Vagina (tissue), 2 donors: ENCODE data around the gene NOTCH3. TPM values are rescaled to one million over a fixed set of nuclear protein-coding genes. Genes with fewer than 3 reads are reported as not detected.
A peak's percentile ranks its signal among the peaks of the same experiment; 100 is the strongest.

Experiments
- DNase-seq, 2 donors: peaks; one replicate each; pipeline ENCODE4 v3.0.0-alpha.2; 2017; ENCODE audit errors: extremely low spot score in 2 of 2
- H3K27ac ChIP-seq: fragments of 200-600 bp; sonication (generic); one replicate; pipeline ENCODE4 v1.5.1; 2019
- H3K27me3 ChIP-seq: fragments of 200-600 bp; sonication (generic); one replicate; pipeline ENCODE4 v1.5.1; 2019
- H3K36me3 ChIP-seq, 2 donors: fragments of 200-600 bp; sonication (generic); one replicate each; pipeline ENCODE4 v1.5.1; 2017 to 2019
- H3K4me1 ChIP-seq: fragments of 200-600 bp; sonication (generic); one replicate; pipeline ENCODE4 v1.5.1; 2019
- H3K4me3 ChIP-seq, 2 donors: fragments of 200-600 bp; sonication (generic); 1 replicate in 1 of 2; 2 replicates in 1 of 2; pipeline ENCODE4 v1.5.1; 2016 to 2019
- H3K9me3 ChIP-seq: fragments of 200-600 bp; sonication (generic); one replicate; pipeline ENCODE4 v1.5.1; 2019
- CTCF ChIP-seq, 3 experiments: fragments of 450-650 bp in 2 of 3; fragments of 200-600 bp in 1 of 3; sonication (generic) in 1 of 3; IDR thresholded peaks; one replicate each; pipeline ENCODE4 v1.5.1; 2017 to 2019; ENCODE audit warnings: antibody characterized with exemption in 3 of 3, mild to moderate bottlenecking in 2 of 3, moderate library complexity in 2 of 3
- POLR2A ChIP-seq, 2 donors: fragments of 450-650 bp; IDR thresholded peaks; one replicate each; pipeline ENCODE4 v1.6.1; 2017; ENCODE audit warnings: antibody characterized with exemption in 2 of 2, mild to moderate bottlenecking in 2 of 2, moderate library complexity in 2 of 2
- POLR2AphosphoS5 ChIP-seq, 2 donors: sonication (generic); formaldehyde crosslinking; IDR thresholded peaks; one replicate each; pipeline ENCODE4 v1.9.0; 2017; ENCODE audit warnings: antibody characterized with exemption in 2 of 2, mild to moderate bottlenecking in 2 of 2, low read depth in 1 of 2; ENCODE audit not compliant: insufficient read depth in 1 of 2
- intact Hi-C: fragments of 100-400 bp; cut with DNase I; formaldehyde crosslinking; loops from one replicate; pipeline ENCODE4 v1.15.1; 2023
- total RNA-seq: library from RNA; depleted of rRNA; stranded (reverse); fragments of >200 nt; gene quantifications from one replicate; pipeline ENCODE4 v1.2.3, GENCODE V29; 2016

The NOTCH3 gene
- total RNA-seq, 1 donor from 2014 or later, result 76.6 TPM

- H3K27ac ChIP-seq, result no peak overlapping the region
- no peaks in the 10 kb centered on the region for H3K36me3 ChIP-seq
- H3K4me3 ChIP-seq, result no peak overlapping the region
- no peaks in the 10 kb centered on the region for H3K9me3 ChIP-seq
- no peaks in the 10 kb centered on the region for H3K27me3 ChIP-seq
- TF ChIP-seq POLR2A (IDR thresholded peaks at IDR 0.05) (no peak), POLR2AphosphoS5 (IDR thresholded peaks at IDR 0.05; ENCODE audit: insufficient read depth in 1 of 2, low read depth in 1 of 2) (no peak), CTCF (IDR thresholded peaks at IDR 0.05) (peak in 2 of 3 experiments; percentile 21 to 38)
- no peak for DNase-seq
- no peaks in the 10 kb centered on the region for H3K4me1 ChIP-seq
- intact Hi-C loops, result loop anchor here (5.0 kb wide), 1 partner anchor 62 kb away; no protein-coding TSS in a partner anchor
Observed at GRCh38 chr19:15154002-15154612, 46.7 kb downstream of the NOTCH3 start.

DNA sequence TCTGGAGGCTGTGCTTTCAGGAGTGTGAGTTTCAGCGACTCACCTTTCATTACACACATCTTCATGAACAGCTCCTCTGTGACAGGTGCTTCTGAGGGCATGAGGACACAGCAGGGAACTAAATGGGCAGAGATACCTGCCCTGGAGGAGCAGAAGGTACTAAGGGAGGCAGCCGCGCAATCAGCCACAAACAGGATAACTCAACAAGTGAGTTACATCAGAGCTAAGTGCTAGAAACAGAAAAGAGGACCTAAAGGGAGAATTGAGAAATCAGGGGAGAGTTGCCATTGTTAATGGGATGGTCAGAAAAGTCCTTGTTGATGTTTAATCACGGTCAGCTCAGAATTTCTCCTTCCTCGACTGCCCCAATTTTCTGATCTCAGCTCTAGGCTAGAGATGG lies 51.1 kb downstream of the NOTCH3 start:
- Histone ChIP-seq H3K27me3 (no peaks in the 10 kb centered on the region), H3K4me1 (no peaks in the 10 kb centered on the region), H3K36me3 (no peaks in the 10 kb centered on the region), H3K4me3 (no peak overlapping the region), H3K9me3 (no peaks in the 10 kb centered on the region), H3K27ac (no peak overlapping the region)
- DNase-seq, result no peak
- intact Hi-C loops, result loop anchor here (5.0 kb wide), 1 partner anchor 57 kb away; no protein-coding TSS in a partner anchor
- TF ChIP-seq POLR2AphosphoS5 (IDR thresholded peaks at IDR 0.05; ENCODE audit: insufficient read depth in 1 of 2, low read depth in 1 of 2) (no peak), CTCF (IDR thresholded peaks at IDR 0.05) (no peak), POLR2A (IDR thresholded peaks at IDR 0.05) (no peak)

DNA sequence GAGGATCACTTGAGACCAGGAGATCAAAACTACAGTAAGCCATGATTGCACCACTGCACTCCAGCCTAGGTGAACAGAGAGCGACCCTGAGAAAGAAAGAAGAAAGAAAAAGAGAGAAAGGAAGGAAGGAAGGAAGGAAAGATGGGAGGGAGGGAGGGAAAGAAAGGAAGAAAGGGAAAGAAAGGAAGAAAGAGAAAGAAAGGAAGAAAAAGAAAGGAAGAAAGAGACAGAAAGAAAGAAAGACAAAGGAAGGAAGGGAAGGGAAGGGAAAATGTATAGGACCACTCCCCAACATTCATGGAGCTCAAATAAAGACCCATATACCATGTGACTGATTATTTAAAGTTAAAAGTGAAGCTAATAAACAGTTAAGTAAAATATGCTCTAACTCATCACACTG lies 53.7 kb downstream of the NOTCH3 start:
- H3K4me3 ChIP-seq, result no peak overlapping the region
- H3K9me3 ChIP-seq, result no peaks in the 10 kb centered on the region
- no peak overlapping the region for H3K27ac ChIP-seq
- no peak for TF ChIP-seq POLR2AphosphoS5 (IDR thresholded peaks at IDR 0.05; ENCODE audit: insufficient read depth in 1 of 2, low read depth in 1 of 2)
- no peak for TF ChIP-seq CTCF (IDR thresholded peaks at IDR 0.05)
- no peak for TF ChIP-seq POLR2A (IDR thresholded peaks at IDR 0.05)
- H3K27me3 ChIP-seq, result no peaks in the 10 kb centered on the region
- DNase-seq, result no peak
- no peaks in the 10 kb centered on the region for H3K36me3 ChIP-seq
- H3K4me1 ChIP-seq, result no peaks in the 10 kb centered on the region
- intact Hi-C loops, result no loop called here

GRCh38 chr19:15144046-15144646 lies 56.6 kb downstream of the NOTCH3 start:
- Histone ChIP-seq H3K27me3 (no peaks in the 10 kb centered on the region), H3K4me3 (no peak overlapping the region), H3K27ac (no peak overlapping the region), H3K36me3 (no peaks in the 10 kb centered on the region), H3K4me1 (no peaks in the 10 kb centered on the region), H3K9me3 (no peaks in the 10 kb centered on the region)
- intact Hi-C loops, result no loop called here
- no peak for DNase-seq
- no peak for TF ChIP-seq CTCF (IDR thresholded peaks at IDR 0.05)
- TF ChIP-seq POLR2AphosphoS5 (IDR thresholded peaks at IDR 0.05; ENCODE audit: insufficient read depth in 1 of 2, low read depth in 1 of 2), result peak in 1 of 2 donors; percentile 31

- DNase-seq, result no peak
- no peak for TF ChIP-seq CTCF (IDR thresholded peaks at IDR 0.05)
- TF ChIP-seq POLR2A (IDR thresholded peaks at IDR 0.05), result no peak
- no peak for TF ChIP-seq POLR2AphosphoS5 (IDR thresholded peaks at IDR 0.05; ENCODE audit: insufficient read depth in 1 of 2, low read depth in 1 of 2)
- intact Hi-C loops, result no loop called here
Observed at GRCh38 chr19:15142313-15142712, 58.5 kb downstream of the NOTCH3 start.

More at GRCh38 chr19:15142313-15142712, 58.5 kb downstream of the NOTCH3 start:
- Histone ChIP-seq H3K4me3 (no peak overlapping the region), H3K9me3 (no peaks in the 10 kb centered on the region), H3K4me1 (no peaks in the 10 kb centered on the region), H3K27me3 (no peaks in the 10 kb centered on the region), H3K36me3 (no peaks in the 10 kb centered on the region), H3K27ac (no peak overlapping the region)
